Activated CD4-positive, alpha-beta T cell treated with anti-CD3 and anti-CD28 coated beads, Interleukin-10, Interleukin-2, amounts not matched to agents 100 ng/mL and 50 ng/mL, durations not matched to agents 16 hours and 8 hours (primary cell): ENCODE measurements around the gene SYT4.
"Not testable (repeated sequence)": the region's sequence is repeated elsewhere in the genome, so short reads cannot be mapped to it uniquely, and the experiment has no call there.

ENCODE experiments used
- DNase-seq: peaks from one replicate; pipeline ENCODE4 v3.0.0-alpha.2; 2020

The SYT4 gene, protein sequence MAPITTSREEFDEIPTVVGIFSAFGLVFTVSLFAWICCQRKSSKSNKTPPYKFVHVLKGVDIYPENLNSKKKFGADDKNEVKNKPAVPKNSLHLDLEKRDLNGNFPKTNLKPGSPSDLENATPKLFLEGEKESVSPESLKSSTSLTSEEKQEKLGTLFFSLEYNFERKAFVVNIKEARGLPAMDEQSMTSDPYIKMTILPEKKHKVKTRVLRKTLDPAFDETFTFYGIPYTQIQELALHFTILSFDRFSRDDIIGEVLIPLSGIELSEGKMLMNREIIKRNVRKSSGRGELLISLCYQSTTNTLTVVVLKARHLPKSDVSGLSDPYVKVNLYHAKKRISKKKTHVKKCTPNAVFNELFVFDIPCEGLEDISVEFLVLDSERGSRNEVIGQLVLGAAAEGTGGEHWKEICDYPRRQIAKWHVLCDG

DNA sequence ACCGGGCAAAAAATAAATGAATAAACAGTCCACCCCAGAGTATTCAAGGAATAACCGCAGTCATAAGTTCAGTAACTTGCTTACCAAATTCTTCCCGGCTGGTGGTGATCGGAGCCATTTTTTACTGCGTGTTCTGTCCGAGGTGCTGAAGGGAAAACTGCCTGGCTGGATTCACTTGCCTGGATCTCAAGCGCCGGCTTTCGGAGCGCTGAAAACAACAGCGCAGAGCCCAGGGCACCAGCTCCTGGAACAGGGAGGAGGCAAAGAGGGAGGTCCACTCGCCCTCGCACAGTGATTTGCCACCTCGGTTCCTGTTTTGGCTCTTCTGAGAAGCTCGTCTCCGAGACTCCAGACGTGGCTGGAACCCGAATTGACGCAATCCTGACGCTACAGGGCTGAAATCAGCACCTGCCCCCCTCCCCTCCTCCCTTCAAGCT is at the start of gene SYT4:
Gene SYT4, minus strand, starts transcription at position 327 of the 437 bp plus-strand sequence. Its CDS starts 209 bp downstream, at position 118.
- peak; percentile 0 for DNase-seq

DNA sequence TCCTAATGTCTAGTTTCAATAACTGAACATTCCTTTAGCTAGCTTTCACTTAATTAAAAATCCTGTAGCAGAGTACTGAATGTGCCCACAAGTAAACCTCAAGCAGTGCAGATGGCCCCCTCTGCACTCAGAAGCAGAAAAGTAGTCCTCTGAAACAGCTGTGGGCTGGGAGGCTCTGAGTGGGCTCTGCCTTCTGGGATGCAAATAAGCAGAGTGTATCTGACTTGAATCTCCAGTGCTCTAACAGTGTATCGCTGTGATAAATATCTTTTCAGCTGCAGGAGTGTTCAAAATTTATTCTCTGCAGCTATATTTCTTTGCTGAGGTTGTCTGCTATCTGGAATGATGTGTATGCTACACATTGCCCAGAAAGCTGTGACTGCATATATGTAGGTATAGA is 44.8 kb upstream of the SYT4 start:
- DNase-seq = no peak

DNA sequence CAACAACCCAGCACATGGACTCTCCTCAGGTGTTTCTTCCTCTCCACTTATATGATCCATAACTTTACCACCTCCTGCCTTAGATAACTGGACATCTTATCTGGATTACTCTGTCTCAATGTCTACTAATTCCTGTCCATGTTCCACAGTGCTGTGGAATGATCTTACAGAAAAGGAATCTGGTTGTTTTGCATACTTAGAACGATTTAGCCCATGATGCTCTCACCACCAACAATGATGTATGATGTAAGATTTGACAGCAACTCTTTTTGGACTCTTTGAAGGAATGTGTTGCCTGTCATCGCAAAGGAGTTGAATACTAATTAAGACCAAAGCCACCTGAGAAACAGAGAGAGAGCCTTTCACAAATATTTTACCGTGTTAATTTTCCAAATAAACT is 37.7 kb upstream of the SYT4 start:
- DNase-seq = no peak

DNA sequence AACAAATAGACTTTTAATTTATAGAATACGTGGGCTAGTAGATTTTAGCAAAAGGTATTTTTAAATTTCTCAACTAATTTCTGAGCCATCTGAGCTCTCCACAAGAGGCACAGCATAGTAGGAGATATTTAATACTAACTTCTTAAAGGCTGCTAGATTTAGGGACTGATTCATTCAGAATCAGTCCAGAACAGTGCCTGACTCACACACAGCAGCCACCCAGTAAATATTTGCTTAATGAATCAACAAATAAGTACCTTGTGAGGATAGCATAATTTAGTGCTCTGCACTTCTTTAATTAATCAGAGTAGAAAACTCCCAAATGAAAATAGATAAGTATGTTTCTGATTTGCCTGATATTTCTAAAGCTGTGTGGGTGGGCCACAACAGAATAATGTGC is 35.6 kb upstream of the SYT4 start:
- no peak for DNase-seq

DNA sequence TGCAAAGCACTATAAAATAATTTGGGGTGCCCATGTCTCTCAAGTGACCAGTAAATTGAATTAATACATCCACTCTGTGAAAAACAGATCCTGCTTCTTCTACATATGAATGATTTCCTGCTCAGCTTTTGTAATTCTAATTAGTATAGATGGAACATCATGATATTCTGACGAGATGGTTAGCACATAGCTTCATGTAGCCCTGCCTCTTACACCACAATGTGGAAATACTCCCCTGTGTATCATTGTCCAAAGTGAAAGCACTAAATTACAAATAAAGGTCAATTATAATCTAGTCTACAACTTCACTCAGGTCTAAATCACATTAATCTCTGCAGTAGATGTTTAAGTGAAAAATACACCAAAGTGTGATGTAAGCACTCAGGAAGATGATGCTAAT is 32.9 kb upstream of the SYT4 start:
- no peak for DNase-seq

DNA sequence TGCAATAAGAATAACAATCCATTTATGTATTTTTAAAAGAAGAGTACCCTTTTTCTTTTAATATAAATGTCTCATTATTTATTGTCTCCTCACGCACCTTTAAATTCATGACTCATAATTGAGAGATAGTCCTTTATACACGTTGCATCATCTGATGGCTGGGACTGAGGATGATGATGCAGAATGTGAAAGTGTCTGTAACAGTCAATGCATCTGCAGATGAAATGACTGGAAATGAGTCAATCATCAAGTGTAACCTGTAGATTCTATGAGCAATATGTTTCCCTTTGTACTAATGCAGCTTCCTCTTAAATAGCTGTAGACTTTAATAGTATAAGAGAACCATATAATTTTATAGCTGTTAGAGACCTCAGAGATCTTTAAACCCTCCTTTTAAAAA is 26.1 kb upstream of the SYT4 start:
- peak; percentile 53 for DNase-seq

DNA sequence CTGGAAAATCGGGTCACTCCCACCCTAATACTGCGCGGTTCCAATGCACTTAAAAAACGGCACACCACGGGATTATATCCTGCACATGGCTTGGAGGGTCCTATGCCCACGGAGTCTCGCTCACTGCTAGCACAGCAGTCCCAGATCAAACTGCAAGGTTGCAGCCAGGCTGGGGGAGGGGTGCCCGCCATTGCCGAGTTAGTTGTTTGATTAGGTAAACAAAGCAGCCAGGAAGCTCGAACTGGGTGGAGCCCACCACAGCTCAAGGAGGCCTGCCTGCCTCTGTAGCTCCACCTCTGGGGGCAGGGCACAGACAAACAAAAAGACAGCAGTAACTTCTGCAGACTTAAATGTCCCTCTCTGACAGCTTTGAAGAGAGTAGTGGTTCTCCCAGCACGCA is 8.9 kb upstream of the SYT4 start:
- not testable (repeated sequence) for DNase-seq

DNA sequence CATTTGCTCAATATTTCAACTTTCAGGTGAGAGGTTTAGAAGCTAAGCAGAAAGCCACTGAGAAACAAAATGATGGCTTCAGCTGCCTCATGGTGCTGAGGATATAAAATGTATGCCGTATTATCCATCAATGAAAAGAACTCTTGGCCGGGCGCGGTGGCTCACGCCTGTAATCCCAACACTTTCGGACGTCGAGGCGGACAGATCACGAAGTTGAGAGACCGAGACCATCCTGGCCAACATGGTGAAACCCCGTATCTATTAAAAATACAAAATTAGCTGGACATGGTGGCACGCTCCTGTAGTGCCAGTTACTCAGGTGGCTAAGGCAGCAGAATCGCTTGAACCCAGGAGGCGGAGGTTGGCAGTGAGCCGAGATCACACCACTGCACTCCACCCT is 6.0 kb upstream of the SYT4 start:
- DNase-seq = no peak

DNA sequence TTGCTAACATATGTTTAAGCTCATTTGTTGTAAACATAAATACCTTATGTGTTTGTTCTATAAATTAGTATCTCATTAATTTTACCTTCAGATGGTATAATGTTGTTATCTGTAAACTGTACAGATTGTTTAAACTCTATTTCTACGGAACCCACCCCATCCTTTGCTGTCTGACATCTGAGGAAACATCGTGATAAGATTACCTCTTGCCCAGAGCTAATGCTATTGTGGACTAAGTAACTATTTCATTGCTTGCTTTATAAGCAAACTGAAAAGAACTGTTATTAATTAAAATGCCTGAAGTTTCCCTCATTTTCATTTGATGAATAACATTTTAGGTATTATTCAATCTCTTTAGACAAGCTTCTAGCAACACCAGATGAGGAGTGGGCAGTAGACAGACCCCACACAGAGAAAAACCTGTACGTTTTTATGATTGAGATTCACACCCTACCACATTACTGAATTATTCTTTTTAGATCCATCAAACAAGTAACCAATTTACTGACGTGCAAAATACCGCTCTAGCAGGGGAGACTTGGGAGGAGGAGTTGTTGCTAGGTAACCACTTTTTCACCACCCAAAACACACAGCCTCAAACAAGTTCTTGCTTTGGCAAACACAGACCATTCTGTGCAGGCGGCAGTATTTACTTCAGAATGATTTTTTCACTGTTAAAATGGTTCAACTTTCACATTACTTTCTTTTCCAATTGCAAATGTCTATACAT is 1.9 kb upstream of the SYT4 start:
- DNase-seq = peak; percentile 4

DNA sequence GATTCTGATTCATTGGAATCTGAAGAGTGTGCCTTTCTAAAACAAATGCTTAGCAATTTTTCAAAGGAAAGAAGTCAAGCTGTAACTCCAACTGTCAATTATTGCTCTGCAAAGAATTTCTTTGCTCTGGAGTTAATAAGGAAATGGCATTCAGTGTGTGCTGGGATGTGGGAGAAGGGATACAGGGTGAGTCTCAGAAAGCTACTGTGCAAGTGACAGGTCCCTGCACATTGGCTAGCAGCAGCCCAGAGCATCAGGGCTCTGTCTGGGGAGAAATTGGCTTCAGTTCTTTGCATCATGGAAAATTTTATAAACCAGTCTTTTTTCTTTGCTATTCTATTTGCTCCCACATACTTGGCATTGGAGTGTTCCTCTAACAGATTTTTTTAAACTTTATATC is 1.1 kb upstream of the SYT4 start:
- no peak for DNase-seq

DNA sequence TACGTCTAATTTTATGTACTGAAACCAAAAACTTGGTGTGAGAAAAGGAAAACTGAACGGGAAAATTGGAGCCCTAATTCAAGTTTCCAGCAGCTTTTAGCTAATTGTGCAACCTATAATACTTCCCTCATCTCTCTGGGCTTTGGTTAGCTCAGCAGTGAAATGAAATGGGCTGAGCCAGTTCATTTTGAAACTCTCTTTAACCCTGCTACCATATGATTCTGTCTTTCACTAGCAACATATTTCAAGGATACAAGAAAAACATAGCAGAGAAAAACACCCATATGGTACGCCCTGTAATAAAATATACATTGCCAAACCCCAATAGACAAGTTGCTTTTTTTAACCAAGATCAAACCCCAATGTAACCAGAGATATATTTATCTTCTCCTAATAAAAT is 799 bp downstream of the SYT4 start:
- no peak for DNase-seq

DNA sequence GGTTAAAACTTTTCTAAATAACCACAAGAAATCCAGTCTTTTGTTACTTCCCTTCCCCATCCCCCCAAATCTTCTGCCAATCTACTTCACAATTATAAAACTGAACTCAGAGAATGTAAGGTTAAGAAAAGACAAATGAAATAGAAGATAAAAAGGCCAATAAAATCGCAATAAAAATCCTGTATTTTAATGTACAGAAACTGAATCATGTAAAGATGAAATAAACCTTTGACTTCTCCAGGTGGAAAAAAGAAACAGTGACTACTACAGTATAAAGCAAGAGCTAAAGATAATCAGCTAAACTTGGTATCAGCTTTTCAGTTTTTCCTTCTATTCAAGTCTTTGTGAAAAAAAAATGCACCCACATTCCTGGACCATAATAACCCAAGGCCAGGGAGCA is 1.7 kb downstream of the SYT4 start:
- no peak for DNase-seq

DNA sequence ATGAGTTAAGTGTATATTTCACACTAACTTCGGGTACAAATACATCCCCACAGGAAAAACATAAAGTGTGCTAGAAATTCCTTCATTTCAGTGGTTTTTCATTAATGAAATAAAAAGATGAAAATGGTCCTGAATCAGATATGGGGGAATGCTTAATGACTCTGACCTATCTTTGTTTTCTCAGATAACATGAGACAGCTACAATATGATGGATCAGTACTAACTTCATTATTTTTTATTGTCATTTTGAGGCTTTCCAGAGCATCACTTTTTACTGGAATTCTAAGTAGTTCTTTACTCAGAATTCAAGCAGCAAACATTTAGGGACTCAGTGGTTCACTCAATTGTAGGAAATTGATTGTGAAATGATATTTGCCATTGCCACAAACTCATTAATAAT is 2.8 kb downstream of the SYT4 start:
- DNase-seq = no peak

DNA sequence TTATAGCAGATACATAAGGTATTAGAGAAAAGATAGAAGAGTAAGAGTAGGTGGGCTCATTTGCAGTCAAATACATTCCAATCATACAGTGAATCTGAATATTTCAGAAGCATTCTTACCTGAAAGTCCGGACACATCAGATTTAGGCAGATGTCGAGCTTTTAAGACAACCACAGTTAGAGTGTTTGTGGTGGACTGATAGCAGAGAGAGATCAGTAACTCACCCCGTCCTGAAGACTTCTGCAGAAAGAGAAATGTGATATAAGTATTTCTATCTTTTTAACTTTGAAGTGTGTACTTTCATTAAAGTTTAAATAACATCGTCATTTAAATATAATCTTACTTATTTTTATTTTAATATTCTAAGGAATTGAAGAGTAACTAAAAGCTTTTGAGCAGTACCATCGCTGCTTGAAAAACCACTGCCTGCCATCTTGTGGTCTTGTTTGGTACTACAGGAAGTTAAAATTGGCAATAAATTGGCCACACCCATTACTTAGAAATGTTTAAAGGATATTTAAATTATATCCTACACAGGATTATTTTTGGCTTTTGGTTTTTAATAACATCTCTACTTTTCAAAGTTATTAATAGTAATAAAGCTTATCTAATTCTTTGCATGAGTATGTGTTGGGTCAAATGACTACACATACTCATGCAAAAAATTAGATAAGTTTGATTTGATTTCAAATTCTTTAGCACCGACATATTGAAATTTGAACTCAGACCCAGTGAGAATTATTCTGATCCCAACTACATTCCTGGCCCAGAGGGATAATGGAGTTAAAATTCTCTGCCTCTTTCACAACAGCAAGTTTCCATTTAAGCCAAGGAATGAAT is 5.5 kb downstream of the SYT4 start:
- DNase-seq = peak; percentile 48

DNA sequence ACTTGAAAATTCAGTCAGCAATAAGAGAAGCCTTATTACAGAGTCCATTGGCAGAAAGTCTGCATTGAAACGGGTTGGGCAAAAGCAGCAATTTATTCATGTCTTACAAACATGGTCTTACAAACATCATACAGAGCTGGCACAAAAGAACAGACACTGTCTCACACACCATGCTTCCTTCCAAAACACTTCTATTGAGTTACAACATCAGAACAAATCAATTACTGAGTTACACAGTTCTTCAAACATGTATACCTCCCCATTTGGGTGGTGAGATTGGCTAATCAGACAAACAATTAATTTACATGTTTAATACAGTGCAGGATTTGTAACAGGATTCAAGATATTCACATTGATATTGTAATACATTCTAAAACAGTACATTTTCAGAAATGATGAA is 9.5 kb downstream of the SYT4 start:
- DNase-seq = no peak

DNA sequence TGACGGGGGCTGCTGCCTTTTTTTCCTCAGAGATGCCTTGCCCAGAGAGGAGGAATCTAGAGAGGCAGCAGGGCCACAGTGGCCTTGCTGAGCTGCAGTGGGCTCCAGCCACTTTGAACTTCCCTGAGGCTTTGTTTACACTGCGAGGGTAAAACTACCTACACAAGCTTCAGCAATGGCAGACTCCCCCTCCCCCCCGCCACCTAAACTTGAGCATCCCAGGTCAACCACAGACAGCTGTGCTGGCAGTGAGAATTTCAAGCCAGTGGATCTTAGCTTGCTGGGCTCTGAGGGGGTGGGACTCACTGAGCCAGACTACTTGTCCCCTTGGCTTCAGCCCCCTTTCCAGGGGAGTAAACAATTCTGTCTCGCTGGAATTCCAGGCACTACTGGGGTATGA is 11.8 kb downstream of the SYT4 start:
- DNase-seq = no peak

DNA sequence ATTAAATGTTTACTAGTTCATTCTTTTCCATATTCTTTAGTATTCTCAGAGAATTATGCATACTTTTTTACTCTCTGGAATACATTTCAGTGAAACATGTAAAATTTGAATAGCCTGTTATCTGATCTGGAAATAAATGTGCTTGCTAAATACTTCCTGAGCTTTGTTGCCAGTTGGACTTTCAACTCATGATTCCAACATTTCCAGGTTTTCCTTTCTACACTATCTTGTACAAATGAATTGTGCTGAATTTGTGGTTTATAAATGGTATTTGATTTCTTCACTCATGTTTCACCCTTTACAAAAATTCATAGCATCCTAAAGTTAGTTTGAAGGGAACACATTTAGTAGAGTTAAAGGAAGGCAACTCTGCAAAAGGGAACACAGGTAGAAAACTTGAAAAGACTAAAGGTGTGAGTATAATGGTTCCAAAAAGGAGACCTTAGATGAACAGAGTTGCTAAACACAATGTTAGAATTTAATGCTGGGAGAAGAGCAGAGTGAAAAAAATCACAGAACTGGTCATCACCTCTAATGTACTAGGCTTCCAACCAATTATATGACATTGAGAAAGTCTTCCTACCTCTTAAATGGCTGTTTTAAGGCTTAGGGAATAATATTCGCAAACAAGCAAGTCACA is 28.6 kb downstream of the SYT4 start:
- DNase-seq = no peak

DNA sequence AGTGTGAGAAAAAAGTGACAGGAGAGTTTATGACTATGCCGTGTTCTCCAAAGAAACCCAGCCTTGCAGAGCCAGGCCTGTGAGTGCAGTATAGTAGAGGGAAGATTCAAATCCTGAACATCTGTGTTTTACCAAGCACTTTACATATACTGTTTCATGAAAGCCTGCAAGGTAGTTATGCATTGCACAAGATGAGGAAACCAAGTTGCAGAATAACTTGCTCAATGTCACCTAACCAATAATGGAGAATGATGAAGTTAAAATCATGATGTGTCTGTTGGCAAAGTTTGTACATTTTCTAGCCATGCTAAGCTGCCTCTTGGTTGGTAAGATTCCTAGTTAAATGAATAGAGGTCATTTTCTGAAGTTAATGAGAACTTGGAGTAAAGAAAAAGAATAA is 29.3 kb downstream of the SYT4 start:
- no peak for DNase-seq

DNA sequence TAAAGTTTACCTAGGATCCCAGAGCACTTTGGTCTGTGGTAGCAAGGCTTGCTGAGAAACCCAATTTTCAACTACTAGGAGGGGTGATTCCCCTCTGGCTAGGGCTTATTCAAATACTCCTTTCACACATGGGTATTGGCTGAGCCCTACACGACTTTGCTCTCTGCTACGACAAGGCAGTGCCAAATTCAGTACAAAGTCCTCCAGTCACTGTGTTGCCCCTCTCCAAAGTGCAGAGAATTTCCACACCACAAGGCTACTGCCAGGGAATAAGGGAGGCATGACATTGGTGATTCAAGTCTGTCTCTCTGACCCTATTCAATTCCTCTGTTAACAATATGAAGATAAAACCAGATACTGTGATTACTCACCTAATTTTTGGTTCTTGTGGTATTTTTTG is 38.9 kb downstream of the SYT4 start:
- DNase-seq = no peak

DNA sequence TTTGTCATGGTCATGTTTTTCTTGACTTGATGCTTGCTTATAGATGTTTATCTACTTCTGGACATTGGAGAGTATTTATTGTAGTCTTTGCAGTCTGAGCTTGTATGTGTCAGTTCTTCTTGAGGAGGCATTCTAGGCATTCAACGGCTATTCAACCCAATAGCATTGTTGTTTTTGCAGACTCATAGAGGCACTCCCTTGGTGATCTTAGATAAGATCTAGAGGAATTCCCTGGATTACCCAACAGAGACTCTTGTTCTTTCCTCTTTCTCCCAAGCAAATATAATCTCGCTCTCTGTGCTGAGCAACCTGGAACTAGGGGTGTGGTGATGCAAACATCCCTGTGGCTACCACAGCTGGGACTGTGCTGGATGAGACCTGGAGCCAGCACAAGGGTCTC is 40.4 kb downstream of the SYT4 start:
- DNase-seq = no peak

DNA sequence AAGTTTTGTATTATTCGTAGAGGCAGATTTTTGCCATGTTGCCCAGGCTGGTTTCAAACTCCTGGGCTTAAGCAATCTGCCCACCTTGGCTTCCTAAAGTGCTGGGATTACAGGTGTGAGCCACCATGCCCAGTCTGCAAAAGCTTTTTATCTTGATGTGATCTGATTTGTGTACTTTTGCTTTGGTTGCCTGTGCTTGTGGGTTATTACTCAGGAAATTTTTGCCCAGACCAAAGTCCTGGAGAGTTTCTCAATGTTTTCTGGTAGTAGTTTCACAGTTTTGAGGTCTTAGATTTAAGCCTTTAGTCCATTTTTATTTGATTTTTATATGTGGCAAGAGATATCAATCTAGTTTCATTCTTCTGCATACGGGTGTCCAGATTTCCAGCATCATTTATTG is 42.4 kb downstream of the SYT4 start:
- DNase-seq = no peak

DNA sequence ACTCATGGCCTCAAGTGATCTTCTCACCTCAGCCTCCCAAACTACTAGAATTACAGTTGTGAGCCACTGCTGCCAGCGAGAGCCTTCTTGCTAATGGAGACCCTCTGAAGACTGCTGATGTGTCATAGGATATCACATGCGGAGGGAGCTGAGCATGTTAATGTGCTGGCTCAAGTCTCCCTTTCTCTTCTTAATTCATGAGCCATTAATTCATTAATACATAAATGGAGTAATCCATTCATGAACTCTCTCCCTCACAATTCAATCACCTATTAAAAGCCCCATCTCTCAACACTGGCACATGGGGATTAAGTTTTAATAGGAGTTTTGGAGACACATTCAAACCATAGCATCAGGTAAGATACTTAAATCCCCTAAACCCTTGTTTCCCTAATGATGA is 54.8 kb downstream of the SYT4 start:
- no peak for DNase-seq

DNA sequence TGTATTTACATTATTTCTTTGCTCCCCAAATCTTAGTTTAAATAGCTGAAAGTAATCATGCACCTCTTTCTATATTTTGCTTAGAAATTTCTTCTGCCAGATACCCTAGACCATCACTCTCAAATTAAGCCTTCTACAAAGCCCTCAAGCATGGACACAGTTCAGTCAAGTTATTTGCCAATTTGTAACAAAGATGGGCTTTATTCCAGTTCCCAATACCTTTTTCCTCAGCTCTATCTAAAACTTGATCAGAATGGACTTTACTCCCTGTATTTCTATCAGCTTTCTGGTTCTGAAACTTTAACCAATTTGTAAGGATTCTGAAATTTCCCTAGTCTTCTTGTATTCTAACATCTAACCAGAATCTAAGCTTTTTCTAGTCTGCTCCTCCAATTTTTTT is 56.6 kb downstream of the SYT4 start:
- DNase-seq = no peak
